Karpas-422 (cell line): ENCODE results near the gene FAM217A. TPM values are rescaled to one million over a fixed set of nuclear protein-coding genes. Genes with fewer than 3 reads are reported as not detected.

Experiments used
- DNase-seq: peaks from one replicate; pipeline ENCODE4 v3.0.0-alpha.2; 2015
- H2AFZ ChIP-seq: fragments of 200-600 bp; sonication (generic); 2 replicates; pipeline ENCODE4 v1.6.1; 2014; ENCODE audit warnings: antibody characterized with exemption, low read length, mixed read lengths
- H3K27ac ChIP-seq: fragments of 200-600 bp; sonication (generic); 2 replicates; pipeline ENCODE4 v1.5.1; 2014; ENCODE audit warnings: mild to moderate bottlenecking, low read length, moderate library complexity
- H3K27me3 ChIP-seq: fragments of 200-600 bp; sonication (generic); 2 replicates; pipeline ENCODE4 v1.6.1; 2014; ENCODE audit warnings: low read length, mixed read lengths
- H3K36me3 ChIP-seq: fragments of 200-600 bp; sonication (generic); 2 replicates; pipeline ENCODE4 v1.6.1; 2014; ENCODE audit warnings: low read length, mixed read lengths; ENCODE audit not compliant: insufficient read depth
- H3K4me1 ChIP-seq: fragments of 200-600 bp; sonication (generic); 2 replicates; pipeline ENCODE4 v1.6.1; 2014; ENCODE audit warnings: mild to moderate bottlenecking, low read length, mixed read lengths
- H3K4me2 ChIP-seq: fragments of 200-600 bp; sonication (generic); 2 replicates; pipeline ENCODE4 v1.6.1; 2014; ENCODE audit warnings: low read length, low read depth, mild to moderate bottlenecking; ENCODE audit not compliant: poor library complexity, severe bottlenecking
- H3K4me3 ChIP-seq: fragments of 200-600 bp; sonication (generic); 2 replicates; pipeline ENCODE4 v1.5.1; 2014; ENCODE audit warnings: mild to moderate bottlenecking, antibody characterized with exemption, low read length, mixed read lengths
- H3K79me2 ChIP-seq: fragments of 200-600 bp; sonication (generic); 2 replicates; pipeline ENCODE4 v1.6.1; 2014; ENCODE audit warnings: mild to moderate bottlenecking, low read length, mixed read lengths
- H3K9ac ChIP-seq: fragments of 200-600 bp; sonication (generic); 2 replicates; pipeline ENCODE4 v1.6.0; 2014; ENCODE audit warnings: low read length
- H3K9me2 ChIP-seq: fragments of 200-600 bp; sonication (generic), shearing (Covaris generic); replicated peaks from 2 replicates; pipeline ENCODE4 v1.6.0; 2014; ENCODE audit warnings: mild to moderate bottlenecking, low read length, moderate library complexity; ENCODE audit not compliant: insufficient read depth
- H3K9me3 ChIP-seq: fragments of 300-700, 200-600 bp; sonication (generic); 2 replicates; pipeline ENCODE4 v1.6.1; 2014; ENCODE audit warnings: low read length, mixed read lengths
- H4K20me1 ChIP-seq: fragments of 200-600 bp; sonication (generic); 2 replicates; pipeline ENCODE4 v1.6.1; 2014; ENCODE audit warnings: mild to moderate bottlenecking, antibody characterized with exemption, low read length, low read depth; ENCODE audit not compliant: insufficient read depth
- total RNA-seq: library from RNA; depleted of rRNA; stranded (reverse); fragments of >200 nt; shearing (Covaris generic); gene quantifications from 2 replicates; pipeline ENCODE4 v1.2.3, GENCODE V29; 2014; ENCODE audit warnings: low replicate concordance; rRNA removed

Gene FAM217A
- not detected in 2 replicates for total RNA-seq

- no peaks in the 10 kb centered on the region for H3K79me2 ChIP-seq
- no peak within 1 kb of the TSS for H2AFZ ChIP-seq
- H3K4me3 ChIP-seq = no peak within 1 kb of the TSS
- H3K4me2 ChIP-seq = no peak within 1 kb of the TSS
- no peaks in the 10 kb centered on the region for H4K20me1 ChIP-seq
- no peak for DNase-seq
- no peaks in the 10 kb centered on the region for H3K27me3 ChIP-seq
- no peaks in the 10 kb centered on the region for H3K4me1 ChIP-seq
- H3K9me3 ChIP-seq = no peaks in the 10 kb centered on the region
- no peak within 1 kb of the TSS for H3K9ac ChIP-seq
- no peaks in the 10 kb centered on the region for H3K36me3 ChIP-seq
- no peak within 1 kb of the TSS for H3K27ac ChIP-seq
- no peaks in the 10 kb centered on the region for H3K9me2 ChIP-seq
These were observed at the start of gene FAM217A for GRCh38 chr6:4078691-4079471. Gene FAM217A (minus strand): TSS chr6:4079137. CDS start chr6:4077414, 1,723 bp downstream.

GRCh38 chr6:4128072-4128471 is 49.1 kb upstream of the FAM217A start:
- Histone ChIP-seq H3K4me1 (no peaks in the 10 kb centered on the region), H3K9me3 (no peaks in the 10 kb centered on the region), H4K20me1 (no peaks in the 10 kb centered on the region), H3K4me2 (no peak overlapping the region), H3K9ac (no peak overlapping the region), H3K36me3 (no peaks in the 10 kb centered on the region), H3K27me3 (no peaks in the 10 kb centered on the region), H2AFZ (no peak overlapping the region), H3K79me2 (no peaks in the 10 kb centered on the region), H3K9me2 (no peaks in the 10 kb centered on the region), H3K27ac (no peak overlapping the region), H3K4me3 (no peak overlapping the region)
- DNase-seq = no peak

- no peaks in the 10 kb centered on the region for H3K27me3 ChIP-seq
- H3K9ac ChIP-seq = no peak overlapping the region
- no peak overlapping the region for H2AFZ ChIP-seq
- H3K9me3 ChIP-seq = no peaks in the 10 kb centered on the region
- no peak overlapping the region for H3K27ac ChIP-seq
- DNase-seq = no peak
- H4K20me1 ChIP-seq = no peaks in the 10 kb centered on the region
- no peaks in the 10 kb centered on the region for H3K36me3 ChIP-seq
- H3K79me2 ChIP-seq = no peaks in the 10 kb centered on the region
- no peak overlapping the region for H3K4me2 ChIP-seq
- no peaks in the 10 kb centered on the region for H3K4me1 ChIP-seq
- no peaks in the 10 kb centered on the region for H3K9me2 ChIP-seq
- H3K4me3 ChIP-seq = no peak overlapping the region
These were observed 47.3 kb upstream of the FAM217A start for GRCh38 chr6:4125933-4126864.

- Histone ChIP-seq H3K27ac (no peak overlapping the region), H2AFZ (no peak overlapping the region), H3K36me3 (no peaks in the 10 kb centered on the region), H3K9ac (no peak overlapping the region), H3K27me3 (no peaks in the 10 kb centered on the region), H3K4me1 (no peaks in the 10 kb centered on the region), H3K79me2 (no peaks in the 10 kb centered on the region), H3K4me3 (no peak overlapping the region), H3K9me2 (no peaks in the 10 kb centered on the region), H4K20me1 (no peaks in the 10 kb centered on the region), H3K4me2 (no peak overlapping the region), H3K9me3 (no peaks in the 10 kb centered on the region)
- no peak for DNase-seq
These were observed 46.6 kb upstream of the FAM217A start for GRCh38 chr6:4125500-4125899.

DNA sequence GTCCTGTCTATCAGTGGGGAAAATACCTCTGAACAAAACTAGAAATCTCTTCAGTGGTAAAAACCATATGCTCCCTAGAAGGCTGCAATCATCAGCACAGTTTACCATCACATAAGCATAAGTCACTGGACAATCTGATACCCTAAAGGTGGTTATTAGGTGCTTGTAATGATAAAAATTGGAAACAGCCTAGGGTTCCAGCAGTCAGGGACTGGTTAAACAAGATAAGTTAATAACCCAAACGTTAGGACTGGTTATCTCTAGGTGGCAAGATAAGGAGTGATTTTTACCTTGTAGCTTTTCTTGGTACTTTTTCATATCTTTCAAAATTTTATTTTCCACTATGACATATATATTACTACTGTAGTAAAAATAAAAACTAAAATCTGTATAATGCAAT is 45.4 kb upstream of the FAM217A start:
- no peak overlapping the region for H3K4me3 ChIP-seq
- no peaks in the 10 kb centered on the region for H3K9me2 ChIP-seq
- no peak overlapping the region for H3K27ac ChIP-seq
- H3K79me2 ChIP-seq = no peaks in the 10 kb centered on the region
- H4K20me1 ChIP-seq = no peaks in the 10 kb centered on the region
- no peak overlapping the region for H3K4me2 ChIP-seq
- no peak overlapping the region for H2AFZ ChIP-seq
- DNase-seq = no peak
- no peaks in the 10 kb centered on the region for H3K27me3 ChIP-seq
- no peaks in the 10 kb centered on the region for H3K36me3 ChIP-seq
- H3K4me1 ChIP-seq = no peaks in the 10 kb centered on the region
- H3K9me3 ChIP-seq = no peaks in the 10 kb centered on the region
- H3K9ac ChIP-seq = no peak overlapping the region

- no peak overlapping the region for H3K4me3 ChIP-seq
- H3K9me3 ChIP-seq = no peaks in the 10 kb centered on the region
- no peak overlapping the region for H3K4me2 ChIP-seq
- H3K9me2 ChIP-seq = no peaks in the 10 kb centered on the region
- H3K9ac ChIP-seq = no peak overlapping the region
- H2AFZ ChIP-seq = no peak overlapping the region
- no peaks in the 10 kb centered on the region for H4K20me1 ChIP-seq
- no peak overlapping the region for H3K27ac ChIP-seq
- H3K27me3 ChIP-seq = no peaks in the 10 kb centered on the region
- H3K79me2 ChIP-seq = no peaks in the 10 kb centered on the region
- no peaks in the 10 kb centered on the region for H3K4me1 ChIP-seq
- no peak for DNase-seq
- H3K36me3 ChIP-seq = no peaks in the 10 kb centered on the region
These were observed 36.8 kb upstream of the FAM217A start for GRCh38 chr6:4115741-4116140.

DNA sequence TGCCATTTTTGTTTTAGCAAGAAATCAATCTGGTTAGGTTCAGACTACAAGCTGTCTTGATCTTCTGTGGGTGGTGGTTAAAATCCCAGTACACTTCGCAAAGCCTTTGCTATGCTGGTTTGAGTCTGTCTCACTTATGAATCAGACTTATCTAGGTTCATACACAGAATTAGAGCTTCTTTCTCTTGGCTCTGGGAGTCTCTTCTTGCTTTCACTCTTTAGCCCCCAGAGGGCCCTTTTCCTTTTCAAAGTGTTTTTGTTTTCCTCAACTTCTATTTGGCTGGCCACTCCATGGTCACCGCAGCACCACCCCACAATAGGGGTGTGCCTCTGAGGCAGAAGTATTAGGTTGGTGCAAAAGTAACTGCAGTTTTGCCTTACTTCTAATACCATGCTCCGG is 35.2 kb upstream of the FAM217A start:
- Histone ChIP-seq H3K9ac (no peak overlapping the region), H3K9me2 (no peaks in the 10 kb centered on the region), H3K4me2 (no peak overlapping the region), H3K9me3 (no peaks in the 10 kb centered on the region), H3K4me1 (no peaks in the 10 kb centered on the region), H3K27ac (no peak overlapping the region), H3K4me3 (no peak overlapping the region), H3K36me3 (no peaks in the 10 kb centered on the region), H3K27me3 (no peaks in the 10 kb centered on the region), H2AFZ (no peak overlapping the region), H3K79me2 (no peaks in the 10 kb centered on the region), H4K20me1 (no peaks in the 10 kb centered on the region)
- DNase-seq = no peak

DNA sequence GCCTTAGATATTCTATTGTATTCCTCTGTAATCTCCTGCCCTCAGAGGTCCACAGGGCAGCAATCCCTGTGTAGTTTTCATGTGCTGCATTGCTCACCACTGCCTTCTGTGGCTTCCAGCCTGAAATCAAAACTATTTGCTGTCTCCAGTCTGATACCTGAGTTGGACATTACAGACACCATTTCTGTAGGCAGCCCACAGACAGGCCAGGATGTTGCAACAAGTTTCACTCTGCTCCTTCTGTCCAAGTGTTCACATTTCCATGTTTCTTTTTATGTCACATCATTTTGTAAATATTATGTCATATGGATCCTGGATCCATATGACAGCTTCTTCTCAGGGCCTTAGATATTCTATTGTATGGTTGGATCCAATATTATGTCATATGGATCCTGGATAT is 34.7 kb upstream of the FAM217A start:
- H3K9me3 ChIP-seq = no peaks in the 10 kb centered on the region
- no peak overlapping the region for H3K9ac ChIP-seq
- no peaks in the 10 kb centered on the region for H3K36me3 ChIP-seq
- no peak overlapping the region for H2AFZ ChIP-seq
- no peaks in the 10 kb centered on the region for H3K4me1 ChIP-seq
- no peak overlapping the region for H3K4me3 ChIP-seq
- no peaks in the 10 kb centered on the region for H3K9me2 ChIP-seq
- H3K79me2 ChIP-seq = no peaks in the 10 kb centered on the region
- H3K27ac ChIP-seq = no peak overlapping the region
- no peak overlapping the region for H3K4me2 ChIP-seq
- no peaks in the 10 kb centered on the region for H3K27me3 ChIP-seq
- H4K20me1 ChIP-seq = no peaks in the 10 kb centered on the region
- no peak for DNase-seq
